Measurements from ENCODE around the gene NFIA.

NFIA gene

DNA sequence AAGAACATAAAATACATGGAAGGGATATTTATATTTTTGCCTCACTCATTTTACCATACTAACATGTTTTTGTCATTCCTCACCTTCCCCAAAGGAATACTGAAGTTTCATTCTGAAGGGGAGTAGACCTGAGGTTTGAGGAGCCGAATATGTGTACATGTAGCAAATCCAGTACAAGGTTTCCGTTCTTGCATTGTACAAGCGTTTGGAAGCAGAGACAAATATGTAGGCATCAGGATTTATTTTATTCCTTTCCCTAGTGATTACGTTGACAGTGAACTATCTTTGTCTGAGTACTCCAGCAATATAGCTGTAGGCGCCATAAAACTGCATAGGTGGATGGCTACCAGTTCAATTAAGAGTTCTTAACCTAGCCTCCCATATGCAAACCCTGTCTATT is 191.5 kb downstream of the NFIA start:
- TF ChIP-seq ZBTB7A (IDR thresholded peaks at IDR 0.05; ENCODE audit: low read depth) (no peak), RAD21 (IDR thresholded peaks at IDR 0.05; ENCODE audit: low read depth) (no peak), TEAD4 (IDR thresholded peaks at IDR 0.05) (no peak), EP300 (IDR thresholded peaks at IDR 0.05; ENCODE audit: borderline replicate concordance) (no peak), FOXM1 (IDR thresholded peaks at IDR 0.05; ENCODE audit: borderline replicate concordance, low read depth) (no peak), EGR1 (IDR thresholded peaks at IDR 0.05) (no peak), CREB1 (IDR thresholded peaks at IDR 0.05; ENCODE audit: low read depth) (no peak), TCF12 (IDR thresholded peaks at IDR 0.05; ENCODE audit: low read depth) (no peak)
- TF ChIP-seq, protein P1, sequence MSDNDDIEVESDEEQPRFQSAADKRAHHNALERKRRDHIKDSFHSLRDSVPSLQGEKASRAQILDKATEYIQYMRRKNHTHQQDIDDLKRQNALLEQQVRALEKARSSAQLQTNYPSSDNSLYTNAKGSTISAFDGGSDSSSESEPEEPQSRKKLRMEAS (IDR thresholded peaks at IDR 0.05), result no peak
- TF ChIP-seq, protein P2, sequence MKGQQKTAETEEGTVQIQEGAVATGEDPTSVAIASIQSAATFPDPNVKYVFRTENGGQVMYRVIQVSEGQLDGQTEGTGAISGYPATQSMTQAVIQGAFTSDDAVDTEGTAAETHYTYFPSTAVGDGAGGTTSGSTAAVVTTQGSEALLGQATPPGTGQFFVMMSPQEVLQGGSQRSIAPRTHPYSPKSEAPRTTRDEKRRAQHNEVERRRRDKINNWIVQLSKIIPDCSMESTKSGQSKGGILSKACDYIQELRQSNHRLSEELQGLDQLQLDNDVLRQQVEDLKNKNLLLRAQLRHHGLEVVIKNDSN (IDR thresholded peaks at IDR 0.05), result no peak

DNA sequence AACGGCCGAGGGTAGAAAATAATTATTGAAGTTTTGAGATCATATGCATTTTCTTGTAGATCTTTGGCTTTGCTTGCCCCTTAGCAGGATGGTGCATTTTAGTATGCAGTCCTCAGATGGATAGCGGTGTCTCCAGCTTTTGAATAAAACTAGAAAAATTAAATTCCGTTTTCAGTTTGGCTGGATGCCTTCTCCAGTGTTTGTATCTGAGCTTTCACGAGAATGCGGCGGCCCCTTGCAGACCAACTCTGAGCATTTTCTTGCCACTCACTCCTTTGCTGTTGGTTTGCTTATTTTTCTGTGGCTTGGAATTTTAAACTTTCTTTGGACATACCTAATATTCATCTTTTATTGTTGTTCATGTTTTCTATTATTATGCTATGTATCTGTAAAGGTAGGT is 192.6 kb downstream of the NFIA start:
- TF ChIP-seq YY1 (IDR thresholded peaks at IDR 0.05; ENCODE audit: low read depth) (no peak), EP300 (IDR thresholded peaks at IDR 0.05; ENCODE audit: borderline replicate concordance) (no peak), ZBTB7A (IDR thresholded peaks at IDR 0.05; ENCODE audit: low read depth) (no peak), TAF1 (IDR thresholded peaks at IDR 0.05; ENCODE audit: low read depth) (no peak), TEAD4 (IDR thresholded peaks at IDR 0.05) (no peak), CEBPB (IDR thresholded peaks at IDR 0.05) (no peak), NFIC (IDR thresholded peaks at IDR 0.05) (no peak), CREB1 (IDR thresholded peaks at IDR 0.05; ENCODE audit: low read depth) (no peak), RAD21 (IDR thresholded peaks at IDR 0.05; ENCODE audit: low read depth) (no peak), TCF12 (IDR thresholded peaks at IDR 0.05; ENCODE audit: low read depth) (no peak), FOXM1 (IDR thresholded peaks at IDR 0.05; ENCODE audit: borderline replicate concordance, low read depth) (no peak), EGR1 (IDR thresholded peaks at IDR 0.05) (no peak)
- TF ChIP-seq, protein P2 (IDR thresholded peaks at IDR 0.05), result no peak
- TF ChIP-seq, protein P1 (IDR thresholded peaks at IDR 0.05), result no peak
- TF ChIP-seq, protein P3, sequence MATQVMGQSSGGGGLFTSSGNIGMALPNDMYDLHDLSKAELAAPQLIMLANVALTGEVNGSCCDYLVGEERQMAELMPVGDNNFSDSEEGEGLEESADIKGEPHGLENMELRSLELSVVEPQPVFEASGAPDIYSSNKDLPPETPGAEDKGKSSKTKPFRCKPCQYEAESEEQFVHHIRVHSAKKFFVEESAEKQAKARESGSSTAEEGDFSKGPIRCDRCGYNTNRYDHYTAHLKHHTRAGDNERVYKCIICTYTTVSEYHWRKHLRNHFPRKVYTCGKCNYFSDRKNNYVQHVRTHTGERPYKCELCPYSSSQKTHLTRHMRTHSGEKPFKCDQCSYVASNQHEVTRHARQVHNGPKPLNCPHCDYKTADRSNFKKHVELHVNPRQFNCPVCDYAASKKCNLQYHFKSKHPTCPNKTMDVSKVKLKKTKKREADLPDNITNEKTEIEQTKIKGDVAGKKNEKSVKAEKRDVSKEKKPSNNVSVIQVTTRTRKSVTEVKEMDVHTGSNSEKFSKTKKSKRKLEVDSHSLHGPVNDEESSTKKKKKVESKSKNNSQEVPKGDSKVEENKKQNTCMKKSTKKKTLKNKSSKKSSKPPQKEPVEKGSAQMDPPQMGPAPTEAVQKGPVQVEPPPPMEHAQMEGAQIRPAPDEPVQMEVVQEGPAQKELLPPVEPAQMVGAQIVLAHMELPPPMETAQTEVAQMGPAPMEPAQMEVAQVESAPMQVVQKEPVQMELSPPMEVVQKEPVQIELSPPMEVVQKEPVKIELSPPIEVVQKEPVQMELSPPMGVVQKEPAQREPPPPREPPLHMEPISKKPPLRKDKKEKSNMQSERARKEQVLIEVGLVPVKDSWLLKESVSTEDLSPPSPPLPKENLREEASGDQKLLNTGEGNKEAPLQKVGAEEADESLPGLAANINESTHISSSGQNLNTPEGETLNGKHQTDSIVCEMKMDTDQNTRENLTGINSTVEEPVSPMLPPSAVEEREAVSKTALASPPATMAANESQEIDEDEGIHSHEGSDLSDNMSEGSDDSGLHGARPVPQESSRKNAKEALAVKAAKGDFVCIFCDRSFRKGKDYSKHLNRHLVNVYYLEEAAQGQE (IDR thresholded peaks at IDR 0.05; ENCODE audit: low read depth), result no peak

DNA sequence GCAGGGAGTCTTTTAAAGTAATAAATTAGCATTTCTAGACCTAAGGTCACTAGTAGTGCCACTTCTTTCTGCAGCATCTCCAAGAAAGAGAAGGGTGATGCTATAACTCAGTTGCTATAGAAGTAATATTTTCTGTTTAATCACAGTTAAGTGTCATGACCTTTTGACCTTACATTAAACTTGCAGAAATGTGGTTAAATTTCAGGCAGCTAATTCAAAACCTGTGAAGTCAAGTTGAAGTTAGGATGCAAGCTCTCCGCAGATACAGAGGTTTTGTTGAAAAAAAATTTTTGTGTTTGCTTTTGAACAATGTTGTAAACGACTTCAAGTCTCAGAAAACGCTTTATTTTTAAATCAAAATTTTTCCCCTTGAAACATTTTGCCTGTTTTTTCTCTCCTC is 193.9 kb downstream of the NFIA start:
- TF ChIP-seq TCF12 (IDR thresholded peaks at IDR 0.05; ENCODE audit: low read depth), result no peak
- no peak for TF ChIP-seq TEAD4 (IDR thresholded peaks at IDR 0.05)
- no peak for TF ChIP-seq YY1 (IDR thresholded peaks at IDR 0.05; ENCODE audit: low read depth)
- TF ChIP-seq FOXM1 (IDR thresholded peaks at IDR 0.05; ENCODE audit: borderline replicate concordance, low read depth), result no peak

DNA sequence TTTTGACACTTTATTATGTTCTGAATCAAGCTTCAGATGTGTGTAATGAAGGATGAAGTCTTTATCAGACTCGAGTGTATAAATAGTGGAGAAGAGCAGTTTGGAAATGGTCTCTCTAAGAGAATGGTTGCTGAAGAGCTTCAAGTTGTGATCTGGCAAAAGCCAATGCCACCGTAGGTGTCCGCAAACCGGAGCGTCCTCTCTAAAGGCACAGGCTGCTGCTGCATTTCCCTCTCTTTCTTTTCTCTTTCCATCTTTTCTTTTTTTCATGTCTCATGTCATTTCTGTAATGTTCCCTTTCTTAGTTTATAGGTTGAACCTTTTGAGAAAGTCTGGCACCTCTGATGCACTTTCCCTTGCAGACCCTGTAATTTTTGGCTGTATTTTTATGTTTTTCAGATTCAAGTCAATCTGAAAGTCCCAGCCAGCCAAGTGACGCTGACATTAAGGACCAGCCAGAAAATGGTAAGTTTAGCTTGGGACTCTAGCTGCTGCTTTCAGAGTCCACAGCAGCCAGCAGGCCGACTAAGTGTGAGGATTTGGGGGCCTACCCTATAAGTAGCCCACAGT is 194.8 kb downstream of the NFIA start:
- TF ChIP-seq RAD21 (IDR thresholded peaks at IDR 0.05; ENCODE audit: low read depth), result no peak
- no peak for TF ChIP-seq CEBPB (IDR thresholded peaks at IDR 0.05)
- TF ChIP-seq, protein P3 (IDR thresholded peaks at IDR 0.05; ENCODE audit: low read depth), result no peak
- no peak for TF ChIP-seq TEAD4 (IDR thresholded peaks at IDR 0.05)
- no peak for TF ChIP-seq TAF1 (IDR thresholded peaks at IDR 0.05; ENCODE audit: low read depth)
- TF ChIP-seq, protein P2 (IDR thresholded peaks at IDR 0.05), result no peak
- TF ChIP-seq EGR1 (IDR thresholded peaks at IDR 0.05), result no peak

DNA sequence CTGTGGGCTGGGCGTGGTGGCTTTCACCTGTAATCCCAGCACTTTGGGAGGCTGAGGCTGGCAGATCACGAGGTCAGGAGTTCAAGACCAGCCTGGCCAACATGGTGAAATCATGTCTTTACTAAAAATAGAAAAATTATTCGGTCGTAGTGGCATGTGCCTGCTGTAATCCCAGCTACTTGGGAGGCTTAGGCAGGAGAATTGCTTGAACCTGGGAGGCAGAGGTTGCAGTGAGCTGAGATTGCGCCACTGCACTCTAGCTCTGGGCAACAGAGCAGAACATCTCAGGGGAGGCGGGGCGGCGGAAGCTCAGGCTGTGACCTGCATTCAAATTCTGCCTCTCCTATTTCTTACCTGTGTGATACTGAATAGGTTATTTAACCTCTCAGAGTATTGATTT is 196.1 kb downstream of the NFIA start:
- TF ChIP-seq CEBPB (IDR thresholded peaks at IDR 0.05), result peak; percentile 22; the same call in 1 of the 2 replicates

DNA sequence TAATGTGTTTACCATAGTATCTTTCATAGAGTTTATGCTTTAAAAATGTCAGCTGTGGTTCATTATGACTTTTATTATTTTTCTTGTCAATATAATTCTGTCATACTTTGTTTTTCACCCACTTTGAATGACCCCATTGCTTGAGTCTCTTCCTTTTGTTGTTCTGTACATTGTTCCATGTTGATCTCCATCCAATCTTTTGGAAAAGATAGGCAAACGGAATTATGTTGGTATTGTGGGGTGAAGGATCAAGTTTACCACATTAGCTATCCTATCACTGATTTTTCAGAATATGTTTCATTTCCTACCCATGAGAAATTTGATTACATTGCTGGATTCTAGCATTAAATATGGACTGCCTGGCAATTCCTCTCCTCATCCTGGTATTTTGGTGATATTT is 196.6 kb downstream of the NFIA start:
- TF ChIP-seq TAF1 (IDR thresholded peaks at IDR 0.05; ENCODE audit: low read depth), result no peak
- no peak for TF ChIP-seq FOXM1 (IDR thresholded peaks at IDR 0.05; ENCODE audit: borderline replicate concordance, low read depth)
- TF ChIP-seq CEBPB (IDR thresholded peaks at IDR 0.05), result no peak
- TF ChIP-seq CREB1 (IDR thresholded peaks at IDR 0.05; ENCODE audit: low read depth), result no peak
- no peak for TF ChIP-seq TEAD4 (IDR thresholded peaks at IDR 0.05)

Measured in Ishikawa (cell line).